Neural crest cell (in vitro differentiated cells): ENCODE results near the gene GLI2. TPM values are rescaled to one million over a fixed set of nuclear protein-coding genes. Genes with fewer than 3 reads are reported as not detected.

Experiments used
- DNase-seq: peaks from one replicate; pipeline ENCODE4 v3.0.0; 2021; ENCODE audit warnings: low read depth, mixed read lengths, low spot score
- H3K27ac Mint-ChIP-seq: one replicate; pipeline ENCODE4 v1.8.0; 2021; ENCODE audit warnings: mild to moderate bottlenecking, mixed read lengths; ENCODE audit not compliant: unreplicated experiment
- H3K27me3 Mint-ChIP-seq: 2 replicates; pipeline ENCODE4 v1.8.0; 2021; ENCODE audit warnings: low read depth, mild to moderate bottlenecking, mixed read lengths
- H3K36me3 Mint-ChIP-seq: 2 replicates; pipeline ENCODE4 v1.8.0; 2021; ENCODE audit warnings: low read depth, mild to moderate bottlenecking, mixed read lengths
- H3K4me1 Mint-ChIP-seq: 2 replicates; pipeline ENCODE4 v1.8.0; 2021; ENCODE audit warnings: mixed read lengths
- H3K4me3 Mint-ChIP-seq: one replicate; pipeline ENCODE4 v1.8.0; 2021; ENCODE audit warnings: mild to moderate bottlenecking, mixed read lengths
- H3K9me3 Mint-ChIP-seq: 2 replicates; pipeline ENCODE4 v1.8.0; 2021; ENCODE audit warnings: mixed read lengths
- CTCF ChIP-seq: fragments of 200-600 bp; sonication (generic); conservative IDR thresholded peaks from 2 replicates; pipeline ENCODE4 v1.5.0; 2021; ENCODE audit warnings: antibody characterized with exemption, mild to moderate bottlenecking
- total RNA-seq: library from RNA; stranded (reverse); gene quantifications from 2 replicates; pipeline ENCODE4 v1.2.1, GENCODE V29; 2021

Gene GLI2
- total RNA-seq, 1 donor from 2014 or later, result 48.8 TPM

GRCh38 chr2:120700659-120701058 lies 35.0 kb upstream of the GLI2 start:
- Mint-ChIP-seq H3K4me3 (no peak overlapping the region), H3K4me1 (peaks cover under 1% of the 10 kb centered on the region), H3K27me3 (peaks cover 8% of the 10 kb centered on the region), H3K9me3 (no peaks in the 10 kb centered on the region), H3K36me3 (no peaks in the 10 kb centered on the region), H3K27ac (no peak overlapping the region)
- no peak for DNase-seq
- TF ChIP-seq CTCF, result no peak

GRCh38 chr2:120701096-120701495 lies 34.6 kb upstream of the GLI2 start:
- H3K27me3 Mint-ChIP-seq, result peaks cover 6% of the 10 kb centered on the region
- H3K9me3 Mint-ChIP-seq, result no peaks in the 10 kb centered on the region
- H3K4me1 Mint-ChIP-seq, result no peaks in the 10 kb centered on the region
- no peak for TF ChIP-seq CTCF
- no peak for DNase-seq
- H3K27ac Mint-ChIP-seq, result no peak overlapping the region
- H3K36me3 Mint-ChIP-seq, result no peaks in the 10 kb centered on the region
- H3K4me3 Mint-ChIP-seq, result no peak overlapping the region

- Mint-ChIP-seq H3K36me3 (no peaks in the 10 kb centered on the region), H3K4me3 (no peak overlapping the region), H3K27ac (no peak overlapping the region), H3K27me3 (peaks cover 10% of the 10 kb centered on the region), H3K4me1 (no peaks in the 10 kb centered on the region), H3K9me3 (no peaks in the 10 kb centered on the region)
- no peak for TF ChIP-seq CTCF
- no peak for DNase-seq
Observed at GRCh38 chr2:120701499-120701898, 34.2 kb upstream of the GLI2 start.

- no peak for TF ChIP-seq CTCF
- Mint-ChIP-seq H3K27ac (no peak overlapping the region), H3K27me3 (peaks cover 10% of the 10 kb centered on the region), H3K4me3 (no peak overlapping the region), H3K36me3 (no peaks in the 10 kb centered on the region), H3K4me1 (peaks cover 2% of the 10 kb centered on the region), H3K9me3 (no peaks in the 10 kb centered on the region)
- no peak for DNase-seq
Observed at GRCh38 chr2:120702061-120702460, 33.6 kb upstream of the GLI2 start.

- peaks cover 15% of the 10 kb centered on the region for H3K27me3 Mint-ChIP-seq
- DNase-seq, result no peak
Observed at GRCh38 chr2:120702801-120703200, 32.9 kb upstream of the GLI2 start.

More at GRCh38 chr2:120702801-120703200, 32.9 kb upstream of the GLI2 start:
- TF ChIP-seq CTCF, result no peak
- H3K9me3 Mint-ChIP-seq, result no peaks in the 10 kb centered on the region
- H3K27ac Mint-ChIP-seq, result no peak overlapping the region
- no peak overlapping the region for H3K4me3 Mint-ChIP-seq
- no peaks in the 10 kb centered on the region for H3K36me3 Mint-ChIP-seq
- peaks cover 7% of the 10 kb centered on the region for H3K4me1 Mint-ChIP-seq
